HepG2 (cell line): Measurements from ENCODE around the gene DDR2. TPM values are rescaled to one million over a fixed set of nuclear protein-coding genes. Genes with fewer than 3 reads are reported as not detected.
A peak's percentile ranks its signal among the peaks of the same experiment; 100 is the strongest.

Experiments
- BORCS8-MEF2B ChIP-seq: sonication (generic); formaldehyde crosslinking; IDR thresholded peaks from 2 replicates; pipeline ENCODE4 v1.8.0; 2022; ENCODE audit warnings: mild to moderate bottlenecking, missing genetic modification reagents
- FIP1L1 ChIP-seq: fragments of 200-400 bp; formaldehyde crosslinking; IDR thresholded peaks from 2 replicates; pipeline ENCODE4 v1.6.1; 2018; ENCODE audit warnings: low read depth, mild to moderate bottlenecking, low read length, moderate library complexity, borderline replicate concordance; ENCODE audit not compliant: insufficient read depth
- MTA1 ChIP-seq: sonication (generic); formaldehyde crosslinking; IDR thresholded peaks from 2 replicates; pipeline ENCODE4 v1.4.0; 2020; ENCODE audit warnings: missing genetic modification reagents, mild to moderate bottlenecking, borderline replicate concordance
- PHF20 ChIP-seq: sonication (generic); formaldehyde crosslinking; IDR thresholded peaks from 2 replicates; pipeline ENCODE4 v1.5.0; 2020; ENCODE audit warnings: mild to moderate bottlenecking, missing genetic modification reagents
- PHF8 ChIP-seq: sonication (generic); formaldehyde crosslinking; IDR thresholded peaks from 2 replicates; pipeline ENCODE4 v1.5.0; 2020; ENCODE audit warnings: missing genetic modification reagents
- RCOR2 ChIP-seq: IDR thresholded peaks from 2 replicates; pipeline ENCODE4 v1.6.1; 2016; ENCODE audit warnings: missing biosample characterization, missing genetic modification reagents
- SAP130 ChIP-seq: IDR thresholded peaks from 2 replicates; pipeline ENCODE4 v1.6.1; 2016; ENCODE audit warnings: low read depth
- SIX1 ChIP-seq: sonication (generic); formaldehyde crosslinking; IDR thresholded peaks from 2 replicates; pipeline ENCODE4 v1.4.0; 2020; ENCODE audit warnings: missing genetic modification reagents, borderline replicate concordance
- SNRNP70 ChIP-seq: fragments of 200-400 bp; formaldehyde crosslinking; IDR thresholded peaks from 2 replicates; pipeline ENCODE4 v1.6.1; 2017; ENCODE audit warnings: mild to moderate bottlenecking, low read depth, low read length, moderate library complexity
- ZKSCAN8 ChIP-seq: IDR thresholded peaks from 2 replicates; pipeline ENCODE4 v1.6.1; 2016; ENCODE audit warnings: borderline replicate concordance, missing genetic modification reagents, missing compliant biosample characterization
- ZNF510 ChIP-seq: sonication (generic); formaldehyde crosslinking; IDR thresholded peaks from 2 replicates; pipeline ENCODE4 v1.4.0; 2020; ENCODE audit warnings: low read depth, mild to moderate bottlenecking, missing genetic modification reagents
- ZNF550 ChIP-seq: sonication (generic); formaldehyde crosslinking; IDR thresholded peaks from 2 replicates; pipeline ENCODE4 v1.4.0; 2020; ENCODE audit warnings: mild to moderate bottlenecking, missing genetic modification reagents, borderline replicate concordance
- ZNF558 ChIP-seq: sonication (generic); formaldehyde crosslinking; IDR thresholded peaks from 2 replicates; pipeline ENCODE4 v1.9.0; 2022; ENCODE audit warnings: mild to moderate bottlenecking, missing genetic modification reagents, borderline replicate concordance
- polyA plus RNA-seq, 8 experiments: library from polyadenylated mRNA; depleted of rRNA in 3 of 8; stranded (reverse) in 7 of 8; unstranded in 1 of 8; fragments of >200 nt; fragmentation: Illumina TruSeq in 4 of 8; extraction: Trizol in 4 of 8; gene quantifications; 2 replicates each; pipeline versions ENCODE4 v1.2.1 to v1.2.3, GENCODE V29; 2011 to 2016; ENCODE audit warnings: low read depth in 4 of 8, missing spikeins in 1 of 8, mixed read lengths in 1 of 8; ENCODE audit not compliant: insufficient read depth in 1 of 8
- total RNA-seq, 5 experiments: library from RNA; depleted of rRNA; stranded (reverse); fragments of >200 nt; fragmentation: Illumina TruSeq; extraction: Trizol; gene quantifications; 2 replicates each; pipeline ENCODE4 v1.2.3, GENCODE V29; 2016; ENCODE audit warnings: low read depth in 1 of 5
- TF ChIP-seq, protein P1 (sequence below): sonication (generic); formaldehyde crosslinking; IDR thresholded peaks from 2 replicates; pipeline ENCODE4 v1.8.1; 2023; ENCODE audit warnings: missing genetic modification reagents, mild to moderate bottlenecking, borderline replicate concordance
- TF ChIP-seq, protein P2 (sequence below): sonication (generic); formaldehyde crosslinking; IDR thresholded peaks from 2 replicates; pipeline ENCODE4 v1.8.0; 2022; ENCODE audit warnings: low read depth, missing genetic modification reagents
- TF ChIP-seq, protein P3 (sequence below): sonication (generic); formaldehyde crosslinking; IDR thresholded peaks from 2 replicates; pipeline ENCODE4 v1.8.0; 2022; ENCODE audit warnings: missing genetic modification reagents, mild to moderate bottlenecking, inconsistent platforms, borderline replicate concordance
- TF ChIP-seq, protein P4 (sequence below): sonication (generic); formaldehyde crosslinking; IDR thresholded peaks from 2 replicates; pipeline ENCODE4 v1.4.0; 2020; ENCODE audit warnings: mild to moderate bottlenecking, missing genetic modification reagents
- TF ChIP-seq, protein P5 (sequence below): sonication (generic); formaldehyde crosslinking; IDR thresholded peaks from 2 replicates; pipeline ENCODE4 v1.4.0; 2020; ENCODE audit warnings: mild to moderate bottlenecking, missing genetic modification reagents

Gene DDR2
- total and polyA plus RNA-seq, 2 of the 13 experiments (the other 11 are each of a cell fraction or from before 2014, with no cell fraction given): 0.36 to 0.38 TPM

DNA sequence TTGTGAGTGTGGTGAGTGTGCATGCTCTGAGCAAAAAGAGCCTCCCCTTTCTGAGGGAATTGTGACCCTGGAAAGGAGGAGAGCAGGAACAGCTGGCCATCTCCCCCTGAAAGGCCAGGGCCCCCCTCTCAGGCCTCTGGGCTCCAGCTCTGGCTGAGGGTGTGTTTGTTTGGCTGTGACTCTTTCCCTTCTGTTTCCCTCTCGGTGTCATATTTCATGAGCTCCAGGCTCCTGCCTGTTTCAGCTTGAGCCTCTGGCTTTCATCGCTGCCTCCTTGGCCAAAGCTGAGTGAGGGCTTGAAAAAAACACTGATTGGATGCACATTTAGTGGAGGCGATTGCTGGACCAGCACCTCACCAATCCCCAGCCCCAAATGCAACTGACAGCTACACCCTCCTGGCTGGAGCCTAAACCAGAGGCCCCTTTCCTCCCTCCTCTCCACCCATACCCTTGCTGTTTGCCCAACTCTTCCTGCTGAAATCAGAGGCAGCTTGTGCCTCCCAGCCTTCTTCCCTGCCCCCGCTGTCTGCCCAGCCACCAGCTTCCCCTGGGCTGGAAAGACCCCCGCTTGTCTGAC is 64.1 kb downstream of the DDR2 start (continued):
- TF ChIP-seq, protein P1, sequence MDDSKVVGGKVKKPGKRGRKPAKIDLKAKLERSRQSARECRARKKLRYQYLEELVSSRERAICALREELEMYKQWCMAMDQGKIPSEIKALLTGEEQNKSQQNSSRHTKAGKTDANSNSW (CRISPR knock-in tag): no peak
- TF ChIP-seq FIP1L1 (no peak), ZNF558 (CRISPR knock-in tag) (no peak), ZNF550 (no peak), SIX1 (CRISPR knock-in tag) (peak; percentile 97), ZKSCAN8 (CRISPR knock-in tag) (no peak), BORCS8-MEF2B (CRISPR knock-in tag) (peak; percentile 71; the same call in 1 of the 2 replicates), SNRNP70 (no peak), PHF20 (CRISPR knock-in tag) (0 out of 2 replicates have a peak, but pooled peaks have one; percentile 25), PHF8 (CRISPR knock-in tag) (no peak), RCOR2 (CRISPR knock-in tag) (no peak), MTA1 (CRISPR knock-in tag) (0 out of 2 replicates have a peak, but pooled peaks have one; percentile 46), SAP130 (CRISPR knock-in tag) (peak; percentile 52), ZNF510 (no peak)
- TF ChIP-seq, protein P2, sequence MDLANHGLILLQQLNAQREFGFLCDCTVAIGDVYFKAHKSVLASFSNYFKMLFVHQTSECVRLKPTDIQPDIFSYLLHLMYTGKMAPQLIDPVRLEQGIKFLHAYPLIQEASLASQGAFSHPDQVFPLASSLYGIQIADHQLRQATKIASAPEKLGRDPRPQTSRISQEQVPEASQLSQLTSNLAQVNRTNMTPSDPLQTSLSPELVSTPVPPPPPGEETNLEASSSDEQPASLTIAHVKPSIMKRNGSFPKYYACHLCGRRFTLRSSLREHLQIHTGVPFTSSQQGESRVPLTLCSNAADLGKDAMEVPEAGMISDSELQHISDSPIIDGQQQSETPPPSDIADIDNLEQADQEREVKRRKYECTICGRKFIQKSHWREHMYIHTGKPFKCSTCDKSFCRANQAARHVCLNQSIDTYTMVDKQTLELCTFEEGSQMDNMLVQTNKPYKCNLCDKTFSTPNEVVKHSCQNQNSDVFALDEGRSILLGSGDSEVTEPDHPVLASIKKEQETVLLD (CRISPR knock-in tag): no peak
- TF ChIP-seq, protein P3, sequence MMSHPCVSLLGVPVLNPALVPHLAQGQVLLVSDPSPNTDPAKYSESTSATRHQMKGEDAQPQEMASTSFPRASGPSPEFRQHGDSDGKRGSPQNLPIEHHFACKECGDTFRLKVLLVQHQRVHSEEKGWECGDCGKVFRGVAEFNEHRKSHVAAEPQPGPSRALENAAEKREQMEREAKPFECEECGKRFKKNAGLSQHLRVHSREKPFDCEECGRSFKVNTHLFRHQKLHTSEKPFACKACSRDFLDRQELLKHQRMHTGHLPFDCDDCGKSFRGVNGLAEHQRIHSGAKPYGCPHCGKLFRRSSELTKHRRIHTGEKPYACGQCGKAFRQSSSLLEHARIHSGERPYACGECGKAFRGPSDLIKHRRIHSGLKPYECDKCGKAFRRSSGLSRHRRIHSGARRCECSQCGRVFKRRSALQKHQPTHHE: peak; percentile 24; the same call in 1 of the 2 replicates
- TF ChIP-seq, protein P4, sequence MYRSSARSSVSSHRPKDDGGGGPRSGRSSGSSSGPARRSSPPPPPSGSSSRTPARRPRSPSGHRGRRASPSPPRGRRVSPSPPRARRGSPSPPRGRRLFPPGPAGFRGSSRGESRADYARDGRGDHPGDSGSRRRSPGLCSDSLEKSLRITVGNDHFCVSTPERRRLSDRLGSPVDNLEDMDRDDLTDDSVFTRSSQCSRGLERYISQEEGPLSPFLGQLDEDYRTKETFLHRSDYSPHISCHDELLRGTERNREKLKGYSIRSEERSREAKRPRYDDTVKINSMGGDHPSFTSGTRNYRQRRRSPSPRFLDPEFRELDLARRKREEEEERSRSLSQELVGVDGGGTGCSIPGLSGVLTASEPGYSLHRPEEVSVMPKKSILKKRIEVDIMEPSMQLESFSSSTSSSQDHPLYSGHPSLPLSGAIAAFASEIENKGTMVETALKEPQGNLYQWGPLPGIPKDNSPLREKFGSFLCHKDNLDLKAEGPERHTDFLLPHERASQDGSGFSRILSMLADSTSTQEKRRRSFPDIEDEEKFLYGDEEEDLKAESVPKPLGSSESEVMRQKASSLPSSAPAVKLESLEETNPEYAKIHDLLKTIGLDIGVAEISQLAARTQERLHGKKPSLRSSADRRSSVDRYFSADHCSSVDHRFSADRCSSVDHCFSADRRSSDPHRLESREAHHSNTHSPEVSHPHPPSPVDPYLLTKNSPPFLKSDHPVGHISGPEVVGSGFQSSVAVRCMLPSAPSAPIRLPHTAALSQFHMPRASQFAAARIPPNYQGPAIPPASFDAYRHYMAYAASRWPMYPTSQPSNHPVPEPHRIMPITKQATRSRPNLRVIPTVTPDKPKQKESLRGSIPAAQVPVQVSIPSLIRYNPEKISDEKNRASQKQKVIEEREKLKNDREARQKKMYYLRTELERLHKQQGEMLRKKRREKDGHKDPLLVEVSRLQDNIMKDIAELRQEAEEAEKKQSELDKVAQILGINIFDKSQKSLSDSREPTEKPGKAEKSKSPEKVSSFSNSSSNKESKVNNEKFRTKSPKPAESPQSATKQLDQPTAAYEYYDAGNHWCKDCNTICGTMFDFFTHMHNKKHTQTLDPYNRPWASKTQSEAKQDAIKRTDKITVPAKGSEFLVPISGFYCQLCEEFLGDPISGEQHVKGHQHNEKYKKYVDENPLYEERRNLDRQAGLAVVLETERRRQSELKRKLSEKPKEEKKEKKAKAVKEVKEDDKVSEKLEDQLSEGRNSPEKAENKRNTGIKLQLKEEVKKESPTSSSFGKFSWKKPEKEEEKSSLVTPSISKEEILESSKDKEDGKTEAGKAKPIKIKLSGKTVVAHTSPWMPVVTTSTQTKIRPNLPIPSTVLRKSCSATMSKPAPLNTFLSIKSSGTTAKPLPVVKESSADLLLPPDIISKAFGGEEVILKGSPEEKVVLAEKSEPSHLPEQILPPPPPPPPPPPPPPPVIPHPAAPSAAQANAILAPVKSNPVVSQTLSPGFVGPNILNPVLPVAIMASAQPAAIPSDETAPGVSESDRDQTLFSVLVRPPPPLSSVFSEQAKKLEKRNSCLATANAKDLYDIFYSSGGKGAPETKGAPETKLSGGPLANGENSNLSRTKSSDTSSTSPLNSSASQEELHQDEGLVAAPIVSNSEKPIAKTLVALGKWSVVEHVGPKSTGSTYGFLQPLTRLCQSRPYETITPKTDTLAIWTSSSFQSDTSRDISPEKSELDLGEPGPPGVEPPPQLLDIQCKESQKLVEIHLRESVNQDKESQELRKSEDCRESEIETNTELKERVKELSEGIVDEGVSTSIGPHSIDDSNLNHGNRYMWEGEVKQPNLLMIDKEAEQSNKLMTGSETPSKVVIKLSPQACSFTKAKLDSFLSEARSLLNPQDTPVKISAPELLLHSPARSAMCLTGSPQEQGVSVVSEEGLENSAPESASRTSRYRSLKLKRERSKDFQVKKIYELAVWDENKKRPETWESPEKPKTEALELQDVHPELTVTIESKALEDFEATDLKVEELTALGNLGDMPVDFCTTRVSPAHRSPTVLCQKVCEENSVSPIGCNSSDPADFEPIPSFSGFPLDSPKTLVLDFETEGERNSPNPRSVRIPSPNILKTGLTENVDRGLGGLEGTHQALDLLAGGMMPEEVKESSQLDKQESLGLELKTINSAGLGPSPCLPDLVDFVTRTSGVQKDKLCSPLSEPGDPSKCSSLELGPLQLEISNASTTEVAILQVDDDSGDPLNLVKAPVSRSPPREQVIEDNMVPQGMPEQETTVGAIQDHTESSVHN (CRISPR knock-in tag): 0 out of 2 replicates have a peak, but pooled peaks have one; percentile 57
- TF ChIP-seq, protein P5, sequence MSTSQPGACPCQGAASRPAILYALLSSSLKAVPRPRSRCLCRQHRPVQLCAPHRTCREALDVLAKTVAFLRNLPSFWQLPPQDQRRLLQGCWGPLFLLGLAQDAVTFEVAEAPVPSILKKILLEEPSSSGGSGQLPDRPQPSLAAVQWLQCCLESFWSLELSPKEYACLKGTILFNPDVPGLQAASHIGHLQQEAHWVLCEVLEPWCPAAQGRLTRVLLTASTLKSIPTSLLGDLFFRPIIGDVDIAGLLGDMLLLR (CRISPR knock-in tag): no peak
